ENCODE data around the gene WNK2.

WNK2 gene

DNA sequence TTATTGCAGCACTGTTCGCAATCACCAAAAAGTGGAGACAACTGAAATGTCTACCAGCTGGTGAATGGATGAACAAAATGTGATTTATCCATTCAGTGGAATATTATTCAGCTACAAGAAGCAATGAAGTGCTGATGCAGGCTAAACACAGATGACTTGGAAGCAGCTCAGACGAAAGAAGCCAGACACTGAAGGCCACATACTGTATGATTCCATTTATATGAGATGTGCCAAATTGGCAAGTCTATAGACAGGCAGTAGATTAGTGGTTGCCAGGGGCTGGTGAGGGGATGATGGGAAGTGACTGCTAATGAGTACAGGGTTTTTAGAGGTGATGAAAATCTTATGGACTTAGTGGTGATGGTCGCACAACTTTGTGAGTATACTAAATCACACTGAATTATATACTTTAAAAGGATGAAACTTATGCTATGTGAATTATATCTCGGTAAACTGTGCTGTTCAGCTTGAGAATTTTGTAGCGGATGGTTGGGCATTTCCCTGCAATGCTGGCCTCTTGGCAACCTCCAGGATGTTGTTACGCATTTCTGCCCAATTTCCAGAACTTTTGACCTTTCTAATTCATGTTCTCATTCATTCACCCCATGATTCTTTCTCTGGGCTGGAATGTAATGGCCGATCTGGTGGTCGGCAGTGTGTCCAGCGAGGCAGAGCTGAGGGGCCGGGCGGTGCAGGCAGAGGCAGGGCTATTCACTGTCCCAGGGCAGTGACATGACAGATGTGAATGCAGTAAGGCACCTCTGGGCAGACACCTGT lies 22.0 kb upstream of the WNK2 start:
- DNase-seq (ENCODE audit: low read depth in 1 of 2, low spot score in 1 of 2) = no peak

DNA sequence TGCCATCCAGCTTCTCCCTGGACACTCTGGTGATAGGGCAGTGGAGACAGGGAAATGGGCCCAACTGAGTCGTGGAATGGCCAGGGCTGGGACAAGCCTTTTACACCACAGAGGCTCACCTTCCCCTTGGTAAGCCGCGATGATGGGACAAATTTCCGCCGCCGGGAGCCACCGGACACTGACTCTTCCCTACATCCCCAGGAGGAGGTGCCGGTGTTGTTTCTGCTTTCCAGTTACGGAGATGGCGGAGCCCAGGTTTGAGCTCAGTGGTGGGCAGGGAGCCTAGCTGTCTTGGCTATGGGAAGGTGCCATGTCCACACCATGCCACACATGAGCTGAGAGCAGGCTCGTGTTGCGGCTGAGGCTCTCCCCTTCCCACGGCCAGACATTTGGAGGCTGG lies 19.9 kb upstream of the WNK2 start:
- no peak for DNase-seq (ENCODE audit: low read depth in 1 of 2, low spot score in 1 of 2)

DNA sequence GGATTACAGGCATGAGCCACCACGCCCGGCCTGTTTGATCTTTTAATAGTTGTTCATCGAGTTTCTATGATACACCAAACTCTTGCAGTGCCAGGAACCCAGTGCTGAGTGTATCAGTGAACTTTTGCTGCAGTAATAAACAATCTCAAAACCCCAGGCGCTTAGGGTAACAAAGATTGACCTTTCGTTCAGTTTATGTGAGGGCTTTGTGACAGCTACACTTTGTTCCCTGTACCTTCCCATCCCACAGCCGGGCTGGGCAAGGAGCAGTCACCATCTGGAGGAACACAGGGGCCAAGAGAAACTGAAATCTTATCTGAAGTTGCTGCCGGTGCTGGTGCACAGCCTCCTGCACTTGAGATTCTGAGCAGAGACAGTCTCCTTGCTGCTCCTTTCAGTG lies 17.2 kb upstream of the WNK2 start:
- no peak for DNase-seq (ENCODE audit: low read depth in 1 of 2, low spot score in 1 of 2)

DNA sequence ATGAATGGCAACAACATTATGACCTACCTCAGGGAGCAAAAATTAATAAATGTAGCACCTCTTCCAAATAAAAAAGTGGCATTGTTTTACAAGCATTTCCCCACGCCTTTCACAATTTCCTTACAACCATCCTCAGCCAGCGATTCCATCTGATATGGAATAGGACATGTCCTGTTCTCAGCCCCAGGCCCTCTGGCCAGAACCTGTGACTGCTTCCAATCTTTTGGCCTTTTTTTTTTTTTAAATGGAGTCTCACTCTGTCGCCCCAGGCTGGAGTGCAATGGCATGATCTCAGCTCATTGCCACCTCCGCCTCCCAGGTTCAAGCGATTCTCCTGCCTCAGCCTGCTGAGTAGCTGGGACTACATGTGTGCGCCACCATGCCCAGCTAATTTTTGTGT lies 16.8 kb upstream of the WNK2 start:
- DNase-seq (ENCODE audit: low read depth in 1 of 2, low spot score in 1 of 2) = no peak

DNA sequence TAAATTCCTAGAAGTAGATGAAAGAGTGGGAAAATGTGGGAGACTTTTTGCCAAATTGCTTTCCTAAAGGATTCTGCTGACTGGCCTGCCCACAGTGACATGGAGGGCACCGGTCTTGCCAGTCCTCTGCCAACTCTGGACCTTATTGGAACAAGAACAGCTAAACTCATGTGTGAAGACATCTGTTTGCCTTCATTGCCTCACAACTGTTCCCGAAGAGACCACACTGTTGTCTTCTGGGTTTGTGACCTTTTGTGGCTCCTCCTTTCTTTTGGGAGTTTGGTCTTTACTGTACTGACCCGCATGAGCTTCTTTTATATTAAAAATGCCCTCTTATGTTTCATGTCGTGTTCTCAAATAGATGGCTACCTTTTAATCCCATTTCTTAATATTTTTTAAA lies 16.1 kb upstream of the WNK2 start:
- no peak for DNase-seq (ENCODE audit: low read depth in 1 of 2, low spot score in 1 of 2)

DNA sequence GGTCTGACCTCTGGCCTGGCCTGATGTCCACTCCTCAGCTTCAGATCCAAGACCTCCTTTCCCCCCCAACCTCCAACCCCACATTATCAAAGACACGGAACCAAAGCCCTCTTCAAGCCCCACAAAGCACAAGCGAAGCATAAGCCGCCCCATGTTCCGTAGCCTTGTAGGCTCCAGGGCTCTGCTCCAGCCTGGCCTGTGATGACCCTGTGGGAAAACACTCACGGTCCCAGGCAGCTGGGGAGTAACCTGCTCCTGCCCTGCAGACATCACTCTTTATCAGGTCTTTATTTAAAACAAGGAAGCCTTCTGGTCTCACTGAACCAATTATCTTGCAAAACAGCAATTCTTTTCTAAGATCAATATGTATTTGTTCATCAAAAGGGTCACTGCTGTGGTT lies 15.4 kb upstream of the WNK2 start:
- no peak for DNase-seq (ENCODE audit: low read depth in 1 of 2, low spot score in 1 of 2)

DNA sequence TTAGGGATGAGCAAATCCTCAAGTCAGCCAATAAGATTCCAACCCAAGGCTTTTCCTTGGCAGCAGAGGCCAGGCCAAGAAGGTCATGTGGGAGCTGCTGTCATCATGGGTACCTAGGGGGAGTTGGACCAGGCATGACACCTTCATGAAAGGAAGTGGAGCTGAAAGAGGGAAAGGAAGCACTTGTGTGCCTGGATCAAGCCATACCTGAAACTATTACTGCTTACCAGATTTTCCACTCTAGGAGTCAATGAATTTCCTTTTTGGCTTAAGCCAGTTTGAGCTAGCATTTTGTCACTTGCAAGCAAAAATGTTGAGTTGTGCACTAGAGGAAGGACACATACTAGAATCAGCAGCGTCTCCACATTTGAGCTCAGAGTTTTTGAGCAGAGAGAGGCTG lies 14.5 kb upstream of the WNK2 start:
- no peak for DNase-seq (ENCODE audit: low read depth in 1 of 2, low spot score in 1 of 2)

DNA sequence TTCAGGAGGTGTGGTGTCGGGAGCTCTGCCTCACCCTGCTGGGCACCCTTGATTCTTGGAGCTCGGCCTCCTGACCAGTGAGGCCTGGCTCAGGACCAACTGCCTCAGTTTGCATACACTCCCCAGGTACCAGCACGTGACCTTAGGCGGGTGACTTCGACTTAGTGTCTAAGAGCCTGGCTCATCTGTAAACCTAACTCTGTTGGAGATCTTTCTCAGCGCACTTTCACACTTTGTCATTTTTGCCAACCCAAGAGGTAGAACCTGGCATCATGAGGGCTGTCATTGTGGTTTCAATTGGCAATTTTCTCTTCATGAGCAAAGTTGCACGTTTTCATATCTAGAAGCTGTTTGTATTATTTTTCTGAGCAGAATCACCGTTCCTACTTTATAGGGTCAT lies 13.4 kb upstream of the WNK2 start:
- no peak for DNase-seq (ENCODE audit: low read depth in 1 of 2, low spot score in 1 of 2)

DNA sequence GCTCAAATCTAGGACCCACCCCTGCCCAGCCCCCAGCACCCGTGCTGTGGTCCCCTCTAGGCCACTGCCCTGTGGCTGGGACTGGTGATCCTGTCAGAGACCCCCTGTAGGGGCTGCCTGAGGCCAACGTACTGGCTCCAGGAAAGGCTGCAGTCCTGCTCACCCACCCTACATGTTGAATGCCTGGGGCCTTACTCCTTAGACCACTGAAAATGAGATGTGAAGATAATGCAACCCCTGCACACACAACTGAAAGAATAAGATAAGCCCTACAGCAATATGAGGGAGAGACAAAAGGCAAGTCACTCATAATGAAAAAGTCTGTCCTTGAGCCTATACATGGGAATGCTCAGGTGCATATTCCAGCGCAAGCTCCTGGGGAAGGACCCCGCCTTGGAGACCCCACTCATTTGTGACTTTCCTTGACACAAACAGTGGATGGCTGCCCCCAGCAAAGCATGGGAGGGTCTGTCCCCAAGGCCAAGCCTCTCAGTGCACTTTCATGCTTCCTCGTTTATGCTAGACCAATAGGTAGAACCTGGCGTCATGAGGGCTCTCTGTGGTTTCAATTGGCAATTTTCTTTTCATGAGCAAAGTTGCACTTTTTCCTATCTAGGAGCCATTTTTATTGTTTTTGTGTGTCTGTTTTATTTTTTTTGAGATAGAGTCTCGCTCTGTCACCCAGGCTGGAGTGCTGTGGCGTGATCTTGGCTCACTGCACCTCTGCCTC lies 12.5 kb upstream of the WNK2 start:
- no peak for DNase-seq (ENCODE audit: low read depth in 1 of 2, low spot score in 1 of 2)

DNA sequence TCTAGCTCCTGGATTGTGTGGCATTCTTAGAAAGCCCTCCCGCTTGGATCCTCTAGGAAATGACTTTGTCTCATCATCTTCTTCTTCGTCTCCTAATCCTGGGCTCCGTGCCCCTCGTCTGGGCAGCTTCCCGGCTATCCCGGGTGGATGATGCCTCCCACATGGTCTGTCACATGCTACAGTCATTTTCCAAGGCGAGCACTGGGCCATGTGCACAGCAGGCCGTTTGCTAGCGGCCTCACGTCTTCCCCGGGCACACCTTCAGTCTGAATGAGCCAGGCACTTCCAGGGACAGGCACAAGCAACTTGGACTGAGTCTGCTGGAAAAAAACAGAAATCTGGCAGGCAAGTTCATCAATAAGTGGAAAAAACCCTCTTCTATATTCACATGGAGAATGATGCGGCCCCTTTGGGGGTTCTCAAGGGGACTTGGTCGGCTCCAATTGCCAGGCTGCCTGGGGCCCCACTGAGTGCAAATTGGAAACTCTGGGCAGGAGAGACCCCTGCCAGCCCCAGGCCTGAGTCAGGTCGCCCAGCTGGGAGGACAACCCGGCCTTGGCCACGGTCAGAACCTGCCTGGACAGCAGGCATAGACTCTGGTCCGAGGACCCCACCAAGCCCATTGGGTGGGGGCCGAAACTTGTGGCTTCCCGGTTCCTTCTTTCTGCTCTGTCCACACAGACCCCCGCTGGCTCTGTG lies 11.1 kb upstream of the WNK2 start:
- DNase-seq (ENCODE audit: low read depth in 1 of 2, low spot score in 1 of 2) = no peak

DNA sequence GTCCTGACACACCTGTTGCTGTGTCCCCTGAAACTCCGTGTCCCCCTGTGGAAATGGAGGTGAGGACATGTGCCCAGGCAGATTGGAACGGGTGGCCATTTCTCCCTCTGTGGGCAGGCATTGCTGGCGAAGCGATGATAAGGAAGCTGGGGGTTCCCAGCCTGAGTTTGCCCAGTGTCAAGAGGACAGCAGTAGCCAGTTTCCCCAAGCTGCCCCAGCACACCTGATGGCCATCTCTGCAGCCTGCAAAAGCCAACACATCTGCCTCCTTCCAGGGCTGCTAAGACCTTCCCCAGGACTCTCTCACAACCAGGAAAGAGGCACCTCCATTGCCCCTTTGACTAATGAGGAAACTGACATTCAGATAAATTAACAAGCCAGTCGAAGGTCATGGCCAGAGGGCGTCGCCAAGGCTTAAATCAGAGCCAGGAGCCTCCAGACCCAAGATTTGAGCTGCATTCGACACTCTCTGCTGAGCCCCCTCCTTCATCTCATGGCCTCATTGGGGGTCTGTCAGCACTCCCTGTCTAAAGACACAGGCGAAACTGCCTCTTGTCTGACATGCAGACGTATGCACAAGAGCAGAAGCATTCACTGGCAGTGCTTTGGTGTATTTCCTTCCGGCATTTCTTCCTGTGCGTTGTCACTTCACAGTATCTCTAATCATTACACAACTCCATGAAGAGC lies 10.4 kb upstream of the WNK2 start:
- no peak for DNase-seq (ENCODE audit: low read depth in 1 of 2, low spot score in 1 of 2)

DNA sequence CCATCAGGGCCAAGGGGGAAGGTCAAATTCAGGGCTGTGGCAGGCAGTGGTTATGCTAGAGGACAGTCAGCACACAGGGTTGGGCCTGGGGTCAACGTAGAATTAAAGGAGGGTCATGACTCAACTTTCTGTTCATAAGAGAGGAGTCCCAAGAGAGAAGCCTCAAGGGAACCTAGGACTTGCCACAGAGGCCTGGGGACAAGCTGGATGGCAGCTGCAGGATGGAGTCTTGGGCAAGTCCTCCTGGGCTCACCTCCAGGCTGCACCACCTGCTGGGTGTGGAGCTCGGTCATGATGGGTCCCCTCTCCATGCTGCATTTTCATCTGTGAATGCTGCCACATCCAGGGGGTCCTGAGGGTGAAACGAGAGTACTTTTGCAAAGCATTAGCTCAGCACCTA lies 9.0 kb upstream of the WNK2 start:
- no peak for DNase-seq (ENCODE audit: low read depth in 1 of 2, low spot score in 1 of 2)

DNA sequence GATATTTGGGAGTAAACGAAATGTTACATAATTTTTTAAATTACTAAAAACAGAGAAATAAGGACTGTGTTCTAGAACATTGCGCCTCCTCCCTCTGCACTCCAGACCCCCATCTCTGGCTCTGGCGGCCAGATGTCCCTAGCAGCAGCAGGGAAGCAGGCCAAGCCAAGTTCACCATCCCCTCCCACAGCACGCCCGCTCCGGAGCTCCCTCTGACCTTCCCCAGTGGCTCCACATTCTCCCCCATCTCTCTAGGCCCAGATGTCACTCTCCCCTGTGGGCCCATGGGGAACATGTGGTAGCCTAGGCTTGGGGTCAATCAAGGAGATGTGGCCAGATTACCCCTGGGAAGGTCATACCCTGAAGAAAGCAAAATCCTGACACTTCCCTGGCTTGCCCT lies 6.3 kb upstream of the WNK2 start:
- DNase-seq (ENCODE audit: low read depth in 1 of 2, low spot score in 1 of 2) = no peak

DNA sequence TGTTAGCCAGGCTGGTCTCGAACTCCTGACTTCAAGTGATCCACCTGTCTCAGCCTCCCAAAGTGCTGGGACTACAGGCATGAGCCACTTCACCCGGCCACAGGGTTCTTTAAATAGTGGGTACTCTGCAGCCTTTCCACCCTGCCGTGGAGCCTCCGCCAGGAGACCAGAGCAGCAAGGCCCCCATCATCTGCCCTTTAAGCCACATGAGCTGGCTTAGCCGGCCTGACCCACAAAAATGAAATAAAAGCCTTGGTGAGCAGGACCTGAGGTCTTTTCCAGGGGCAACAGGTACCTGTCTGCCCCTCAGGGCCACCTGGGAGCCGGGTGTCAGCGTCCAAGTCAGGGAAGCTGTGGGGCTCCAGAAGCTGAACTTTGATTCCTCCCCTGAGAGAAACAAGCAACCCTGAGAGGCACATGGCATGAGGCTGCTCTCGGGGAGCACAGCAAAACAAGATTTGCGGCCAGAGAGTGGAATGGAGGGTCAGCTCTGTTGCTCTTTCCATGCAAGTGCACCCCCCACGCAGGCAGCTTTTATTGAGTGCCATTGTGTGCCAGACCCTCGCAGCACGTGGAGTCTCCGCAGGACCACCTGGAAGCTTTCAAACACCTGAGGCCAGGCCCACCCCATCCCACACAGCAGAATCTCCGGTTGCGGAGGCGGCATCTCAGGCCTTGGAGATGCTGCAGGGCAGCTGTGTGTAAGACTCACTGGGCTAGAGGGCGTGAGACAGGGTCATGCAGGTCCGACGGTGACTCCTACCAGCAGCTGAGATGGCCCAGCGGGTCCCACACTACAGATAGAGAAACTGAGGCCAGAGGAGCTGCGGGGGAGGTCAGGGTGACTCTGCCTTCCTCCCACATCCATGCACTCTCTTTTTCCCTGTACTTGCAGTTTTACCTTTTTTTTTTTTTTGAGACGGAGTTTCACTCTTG lies 4.8 kb upstream of the WNK2 start:
- DNase-seq (ENCODE audit: low read depth in 1 of 2, low spot score in 1 of 2) = no peak

DNA sequence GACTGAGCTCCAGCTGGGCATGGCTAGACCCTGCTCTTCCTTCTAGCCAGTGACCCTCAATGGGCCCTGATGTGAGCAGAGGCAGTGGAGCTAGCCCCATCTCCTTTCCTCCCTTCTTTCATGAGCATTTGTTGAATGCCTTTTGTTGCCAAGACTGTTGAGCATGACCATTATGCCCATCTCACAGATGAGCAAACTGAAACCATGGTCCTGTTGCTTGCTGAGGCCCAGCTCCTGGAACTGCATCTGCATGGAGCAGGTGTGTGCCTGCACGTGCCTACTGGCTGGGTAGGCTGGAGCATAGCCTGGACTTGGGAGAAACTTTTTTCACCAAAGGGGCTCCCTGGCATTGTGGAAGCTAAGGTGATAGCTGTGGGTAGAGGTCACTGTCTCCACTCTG lies 3.0 kb upstream of the WNK2 start:
- no peak for DNase-seq (ENCODE audit: low read depth in 1 of 2, low spot score in 1 of 2)

DNA sequence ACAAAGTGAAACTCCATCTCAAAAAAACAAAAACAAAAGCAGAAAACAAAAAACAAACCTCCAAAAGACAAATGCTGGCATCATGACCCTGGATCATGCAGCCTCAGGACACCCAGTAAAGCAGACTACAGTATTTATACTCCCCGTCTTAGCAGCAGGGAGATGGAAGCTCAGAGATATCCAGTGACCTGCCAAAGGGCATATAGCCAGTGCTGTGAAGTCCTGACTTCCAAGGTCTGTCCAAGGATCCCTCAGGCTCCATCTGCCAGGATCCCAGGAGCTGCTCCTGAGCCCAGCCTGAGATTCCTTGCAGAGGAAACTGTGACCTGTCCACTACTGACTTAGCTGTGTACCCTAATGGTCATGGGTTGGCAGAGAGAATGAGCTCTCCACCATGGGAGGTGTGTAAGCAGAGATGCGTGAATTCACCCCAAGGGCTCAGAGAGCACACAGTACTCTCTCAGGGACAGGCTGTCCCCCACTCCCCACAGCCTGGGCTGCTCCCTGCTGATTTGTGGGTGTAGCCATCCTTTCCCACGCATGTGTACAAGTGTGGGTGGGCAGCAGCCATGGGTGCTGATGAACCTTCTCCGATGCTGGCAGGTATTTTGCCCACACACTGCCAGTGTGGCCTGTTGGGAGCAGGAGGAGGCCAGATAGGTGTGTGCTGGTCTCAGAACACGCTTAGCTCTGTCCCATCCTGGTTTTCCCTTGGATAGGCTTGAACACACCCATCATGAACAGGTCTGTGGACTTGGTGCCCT lies 2.1 kb upstream of the WNK2 start:
- DNase-seq (ENCODE audit: low read depth in 1 of 2, low spot score in 1 of 2) = no peak

DNA sequence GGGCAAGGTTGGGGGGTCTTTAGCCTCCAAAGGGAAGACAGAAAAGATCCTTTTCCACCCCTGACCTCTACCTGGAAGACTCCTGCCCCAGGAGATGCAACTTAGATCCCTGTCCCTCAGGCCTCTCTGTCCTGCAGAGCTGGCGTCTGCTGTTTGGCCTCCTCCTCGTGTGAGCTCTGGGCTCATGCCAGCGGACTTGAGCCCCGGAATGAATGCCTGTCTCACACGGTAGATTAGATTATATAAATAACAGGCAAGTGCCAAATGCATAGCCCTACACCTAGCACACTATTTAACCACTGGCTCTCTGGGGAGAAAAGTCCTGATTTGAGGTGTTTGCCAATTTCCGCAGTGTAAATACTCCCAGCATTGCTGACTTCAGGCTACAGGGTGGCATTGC lies 1.4 kb upstream of the WNK2 start:
- no peak for DNase-seq (ENCODE audit: low read depth in 1 of 2, low spot score in 1 of 2)

DNA sequence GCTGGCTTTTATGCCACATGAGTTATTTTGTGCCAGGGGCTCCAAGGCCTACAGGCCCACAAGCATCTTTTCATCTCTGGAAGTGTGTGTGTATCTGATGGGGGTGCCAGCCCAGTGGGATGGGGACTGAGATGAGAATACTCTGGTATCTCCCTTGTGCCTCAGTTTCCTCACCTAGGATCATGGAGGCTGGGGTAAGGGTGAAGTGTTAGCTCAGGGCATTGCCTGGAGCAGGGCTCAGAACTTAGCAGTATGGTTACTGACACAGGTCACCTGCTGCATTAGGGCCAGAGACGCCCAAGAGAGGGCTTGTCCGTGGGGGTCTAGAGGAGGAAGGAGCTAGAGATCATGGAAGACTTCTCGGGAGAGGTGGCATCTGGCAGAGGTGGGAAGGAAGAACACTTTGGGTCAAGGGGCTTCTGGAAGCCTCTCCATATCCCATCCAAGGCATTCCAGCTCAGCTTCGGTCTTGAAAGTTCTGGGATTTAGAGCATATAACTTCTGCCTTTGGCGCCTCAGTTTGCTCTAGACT lies 742 bp upstream of the WNK2 start:
- no peak for DNase-seq (ENCODE audit: low read depth in 1 of 2, low spot score in 1 of 2)

DNA sequence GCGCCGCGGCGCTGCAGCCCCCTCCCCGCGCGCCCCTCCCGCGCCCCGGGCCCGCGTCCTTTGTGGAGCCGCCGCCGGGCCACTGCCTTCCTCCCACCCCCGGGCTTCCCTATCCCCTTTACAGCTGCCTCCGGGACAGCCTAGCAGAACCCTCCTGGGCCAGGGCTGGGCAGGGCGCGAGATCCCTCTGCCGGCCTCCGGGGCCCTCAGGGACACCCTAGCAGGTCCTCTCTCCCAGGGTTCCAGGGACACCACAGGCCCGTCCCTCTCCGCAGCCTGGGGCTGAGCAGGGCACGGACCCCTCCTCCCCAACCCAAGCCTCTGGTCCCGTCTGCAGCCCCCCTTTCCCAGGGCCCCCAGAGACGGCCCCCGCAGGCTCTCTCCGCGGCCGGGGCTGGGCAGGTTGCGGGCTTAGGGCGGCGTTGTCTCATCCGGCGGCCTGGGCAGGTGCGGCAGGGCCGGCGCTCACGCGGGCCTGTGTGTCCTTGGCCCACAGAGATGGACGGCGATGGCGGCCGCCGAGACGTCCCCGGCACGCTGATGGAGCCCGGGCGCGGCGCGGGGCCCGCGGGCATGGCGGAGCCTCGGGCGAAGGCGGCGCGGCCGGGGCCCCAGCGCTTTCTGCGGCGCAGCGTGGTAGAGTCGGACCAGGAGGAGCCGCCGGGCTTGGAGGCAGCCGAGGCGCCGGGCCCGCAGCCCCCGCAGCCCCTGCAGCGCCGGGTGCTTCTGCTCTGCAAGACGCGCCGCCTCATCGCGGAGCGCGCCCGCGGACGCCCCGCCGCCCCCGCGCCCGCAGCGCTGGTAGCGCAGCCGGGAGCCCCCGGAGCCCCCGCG lies 710 bp downstream of the WNK2 start:
- no peak for DNase-seq (ENCODE audit: low read depth in 1 of 2, low spot score in 1 of 2)
